GM18517 (cell line): ENCODE data around the gene PRPSAP2.

Experiments
- ATAC-seq: cut with Tn5 transposase; IDR thresholded peaks from one replicate; pipeline ENCODE4 v1.9.1; 2021; ENCODE audit warnings: mild to moderate bottlenecking, moderate library complexity; ENCODE audit not compliant: unreplicated experiment

PRPSAP2 gene

DNA sequence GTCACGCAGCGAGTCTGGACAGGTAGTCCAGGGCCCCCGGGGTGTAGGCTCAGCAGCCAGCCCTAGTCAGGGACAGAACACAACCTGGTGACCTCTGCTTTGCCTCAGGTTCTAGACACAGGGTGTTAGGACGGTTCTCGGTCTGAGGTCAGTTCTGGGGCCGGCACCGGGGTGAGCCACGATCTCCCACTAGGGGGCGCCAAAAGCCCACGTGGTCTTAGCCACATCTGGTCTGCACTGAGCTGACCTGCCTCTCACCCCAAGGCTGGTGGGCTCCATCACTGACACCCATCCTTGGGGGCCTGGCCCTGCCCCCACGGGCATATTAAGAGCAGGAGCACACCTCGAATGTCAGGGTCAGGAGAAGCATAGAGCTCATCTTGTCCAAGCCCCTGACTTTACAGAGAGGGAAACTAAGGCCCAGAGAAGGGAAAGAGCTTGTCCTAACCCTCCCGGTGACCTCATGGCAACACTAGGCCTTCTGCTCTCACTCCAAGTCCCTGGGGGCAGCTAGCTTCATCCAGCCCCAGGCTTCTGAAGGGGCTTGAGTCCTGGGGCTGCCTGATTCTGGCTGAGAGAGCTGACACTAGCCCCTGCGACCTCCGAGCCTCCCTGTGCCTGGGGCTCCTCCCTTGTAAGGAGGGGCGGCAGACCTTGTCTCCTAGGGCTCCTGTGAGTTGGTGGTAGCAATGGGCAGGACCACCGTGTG is 103.0 kb downstream of the PRPSAP2 start:
- ATAC-seq = peak; percentile 60

GRCh38 chr17:18961634-18962493 is 103.9 kb downstream of the PRPSAP2 start:
- ATAC-seq = no peak

GRCh38 chr17:18962494-18962815 is 104.5 kb downstream of the PRPSAP2 start:
- no peak for ATAC-seq

DNA sequence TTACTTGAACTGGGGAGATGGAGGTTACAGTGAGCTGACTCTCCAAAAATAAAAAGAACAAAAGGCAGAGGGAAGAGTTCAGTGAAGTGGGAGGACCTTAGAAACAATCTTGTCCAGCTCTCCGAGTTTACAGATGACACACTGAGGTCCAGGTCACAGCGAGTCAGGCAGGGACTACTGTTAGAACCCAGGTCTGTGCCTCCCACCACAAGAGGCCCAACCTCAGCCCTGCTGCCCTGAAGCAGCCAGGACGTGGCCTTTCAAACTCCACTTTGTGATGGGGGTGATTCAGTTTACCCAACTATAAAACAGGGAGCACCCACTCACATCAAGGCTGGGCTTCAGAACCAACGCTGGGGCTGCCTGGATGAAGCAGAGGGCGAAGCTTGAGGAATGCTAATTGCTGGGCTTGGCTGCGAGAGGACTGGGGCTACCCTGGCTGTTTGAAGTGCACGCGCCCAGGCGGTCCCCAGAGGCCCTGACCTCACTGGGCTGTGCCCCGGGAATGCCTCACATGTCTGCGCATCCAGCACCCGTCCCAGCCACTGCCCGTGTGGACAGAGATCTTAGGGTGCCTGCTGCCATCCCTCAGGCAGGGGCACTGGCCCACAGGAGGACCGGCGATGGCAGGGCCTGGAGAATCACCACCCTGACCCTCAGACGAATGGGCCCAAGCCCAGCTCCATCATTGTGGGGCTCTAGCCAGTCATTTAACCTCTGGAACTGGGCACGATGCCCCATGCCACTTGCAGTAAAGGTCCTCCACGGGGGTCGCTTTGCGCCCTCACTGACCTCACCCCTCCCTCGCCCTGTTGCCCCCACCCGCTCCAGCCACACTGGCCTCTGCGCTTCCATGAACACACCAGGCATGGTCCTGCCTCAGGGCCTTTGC is 105.4 kb downstream of the PRPSAP2 start:
- ATAC-seq = no peak

DNA sequence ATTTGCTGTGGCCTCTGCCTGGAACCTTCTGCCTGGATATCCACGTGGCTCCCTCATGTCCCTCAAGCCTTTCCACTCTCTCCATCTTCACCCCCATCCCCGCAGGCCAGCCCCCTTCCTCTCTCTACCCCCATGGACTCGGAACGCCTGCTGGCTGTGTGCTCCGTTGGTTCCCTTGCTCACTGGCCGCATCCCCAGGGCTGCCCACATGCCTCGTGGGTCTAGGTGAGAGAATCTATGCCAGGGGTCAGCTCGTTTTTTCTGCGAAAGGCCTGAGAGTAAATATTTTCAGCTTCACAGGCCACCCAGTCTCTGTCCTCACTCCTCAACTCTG is 106.1 kb downstream of the PRPSAP2 start:
- no peak for ATAC-seq

DNA sequence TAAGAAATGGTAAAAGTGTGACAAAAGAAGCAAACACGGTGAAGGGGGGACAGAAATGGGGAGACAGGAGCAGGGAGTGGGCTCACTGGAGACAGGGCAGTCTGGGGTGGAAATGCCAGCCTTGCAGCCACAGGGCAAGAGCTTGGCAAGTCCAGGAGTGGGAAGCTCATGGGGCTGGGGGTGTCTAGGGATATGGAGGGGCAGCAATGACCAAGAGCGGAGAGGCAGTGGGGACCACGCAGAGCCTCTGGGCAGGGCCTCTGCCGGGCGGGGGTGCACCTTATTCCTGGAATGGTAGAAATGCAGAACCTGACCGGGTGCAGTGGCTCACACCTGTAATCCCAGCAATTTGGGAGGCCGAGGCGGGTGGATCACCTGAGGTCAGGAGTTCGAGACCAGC is 106.6 kb downstream of the PRPSAP2 start:
- ATAC-seq = no peak

GRCh38 chr17:18965530-18966236 is 107.8 kb downstream of the PRPSAP2 start:
- no peak for ATAC-seq

- no peak for ATAC-seq
Measured at GRCh38 chr17:18966831-18967624, 109.1 kb downstream of the PRPSAP2 start.

DNA sequence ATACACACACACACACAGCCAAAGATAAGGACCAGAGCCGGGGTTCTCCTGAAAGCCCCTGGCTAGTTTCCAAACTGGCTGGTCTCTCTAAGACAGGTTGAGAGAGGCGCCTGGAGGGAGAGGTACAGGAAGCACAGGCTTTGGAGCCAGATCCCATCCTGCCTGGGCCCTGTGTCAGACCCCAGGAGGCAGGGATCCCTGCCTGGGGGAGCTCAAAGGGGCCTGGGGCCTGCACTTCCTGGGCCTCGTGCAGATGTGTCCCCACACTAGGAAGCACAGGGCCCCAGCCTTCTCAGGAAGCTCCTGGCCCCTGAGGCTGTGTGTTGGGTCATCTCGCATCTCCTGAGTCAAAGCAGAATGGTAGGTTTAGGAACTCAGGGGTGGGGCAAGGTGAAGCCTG is 110.0 kb downstream of the PRPSAP2 start:
- no peak for ATAC-seq

DNA sequence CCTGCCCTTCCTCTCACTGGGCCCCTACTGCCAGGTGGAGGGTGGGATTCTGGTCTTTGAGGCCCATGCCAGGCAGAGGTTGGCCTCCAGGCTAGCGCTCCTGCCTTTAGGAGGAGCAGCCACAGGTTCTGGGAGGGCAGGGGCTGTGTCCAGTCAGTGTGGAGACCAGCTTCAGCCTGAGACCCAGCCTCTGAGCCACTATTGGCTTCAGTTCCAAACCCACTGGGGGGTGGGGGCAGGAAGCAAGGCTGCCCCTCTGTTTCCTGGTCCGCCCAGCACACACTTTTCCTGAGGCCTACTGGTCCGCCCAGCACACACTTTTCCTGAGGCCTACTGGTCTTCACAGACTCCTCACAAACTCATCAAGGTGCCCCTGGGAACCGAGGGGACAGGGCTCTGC is 110.4 kb downstream of the PRPSAP2 start:
- no peak for ATAC-seq

DNA sequence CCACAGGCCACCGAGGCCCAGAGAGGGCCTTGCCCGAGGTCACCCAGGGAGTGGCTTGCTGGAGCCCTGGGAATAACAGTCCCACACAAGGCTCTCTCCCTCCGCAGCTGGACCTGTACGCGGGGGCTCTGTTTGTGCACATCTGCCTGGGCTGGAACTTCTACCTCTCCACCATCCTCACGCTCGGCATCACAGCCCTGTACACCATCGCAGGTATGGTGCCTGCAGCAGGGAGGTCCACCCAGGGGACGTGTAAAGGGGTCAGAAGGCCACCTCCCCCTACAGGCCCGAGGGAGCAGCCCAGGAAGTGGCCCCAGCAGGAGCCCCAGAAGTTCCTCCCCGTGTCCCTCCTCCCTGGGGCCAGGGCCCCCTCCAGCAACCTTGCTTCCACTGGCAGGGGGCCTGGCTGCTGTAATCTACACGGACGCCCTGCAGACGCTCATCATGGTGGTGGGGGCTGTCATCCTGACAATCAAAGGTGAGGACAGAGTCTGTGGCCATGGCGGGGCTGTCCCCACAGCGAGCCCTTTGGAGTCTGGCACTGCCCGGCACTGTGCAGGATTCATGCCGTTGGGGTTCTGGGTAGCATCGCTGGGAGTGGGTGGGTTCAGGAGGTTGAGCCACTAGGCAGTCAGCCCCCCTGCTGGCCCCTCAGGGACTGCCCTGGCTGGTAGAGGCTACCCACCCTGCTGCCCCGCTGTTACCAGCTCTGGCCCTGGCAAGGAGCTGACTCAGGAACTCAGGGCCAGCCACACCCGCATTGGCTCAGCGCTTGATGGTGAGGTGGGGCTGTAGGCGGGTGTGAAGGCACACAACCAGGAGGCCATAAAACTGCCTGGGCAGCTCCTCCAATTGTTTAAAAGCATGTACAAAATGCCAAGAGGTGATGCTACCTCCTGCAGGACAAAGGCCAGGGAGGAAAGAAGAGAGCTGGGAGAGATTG is 111.3 kb downstream of the PRPSAP2 start:
- ATAC-seq = no peak

GRCh38 chr17:18970582-18971480 is 112.9 kb downstream of the PRPSAP2 start:
- no peak for ATAC-seq

GRCh38 chr17:18971801-18972200 is 113.9 kb downstream of the PRPSAP2 start:
- ATAC-seq = no peak

- no peak for ATAC-seq
Measured at GRCh38 chr17:18974407-18975149, 116.6 kb downstream of the PRPSAP2 start.

DNA sequence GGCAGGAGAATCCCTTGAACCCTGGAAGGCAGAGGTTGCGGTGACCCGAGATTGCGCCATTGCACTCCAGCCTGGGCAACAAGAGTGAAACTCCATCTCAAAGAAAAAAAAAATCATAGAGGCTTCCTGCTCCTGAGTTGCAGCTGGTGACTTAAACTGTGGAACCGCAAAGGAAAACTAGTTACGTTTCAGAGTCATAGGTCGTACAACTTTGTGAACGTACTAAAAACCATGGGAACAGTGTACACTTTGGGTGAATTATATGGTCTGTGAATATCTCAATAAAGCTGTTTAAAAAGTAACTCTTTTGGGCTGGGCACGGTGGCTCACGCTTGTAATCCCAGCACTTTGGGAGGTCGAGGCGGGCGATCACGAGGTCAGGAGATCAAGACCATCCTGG is 117.7 kb downstream of the PRPSAP2 start:
- ATAC-seq = no peak

GRCh38 chr17:18976201-18976600 is 118.3 kb downstream of the PRPSAP2 start:
- no peak for ATAC-seq

- no peak for ATAC-seq
Measured at GRCh38 chr17:18977021-18977420, 119.1 kb downstream of the PRPSAP2 start.
